Stimulated activated CD4-positive, alpha-beta T cell treated with anti-CD3 and anti-CD28 coated beads, Interleukin-1b, Interleukin-23, amount 100 ng/mL, for 1 hour (primary cell): ENCODE data around the gene CRB3.

Experiments used
- DNase-seq, 2 donors: peaks; one replicate each; pipeline ENCODE4 v3.0.0-alpha.2; 2020; ENCODE audit warnings: low read depth in 2 of 2

Gene CRB3

DNA sequence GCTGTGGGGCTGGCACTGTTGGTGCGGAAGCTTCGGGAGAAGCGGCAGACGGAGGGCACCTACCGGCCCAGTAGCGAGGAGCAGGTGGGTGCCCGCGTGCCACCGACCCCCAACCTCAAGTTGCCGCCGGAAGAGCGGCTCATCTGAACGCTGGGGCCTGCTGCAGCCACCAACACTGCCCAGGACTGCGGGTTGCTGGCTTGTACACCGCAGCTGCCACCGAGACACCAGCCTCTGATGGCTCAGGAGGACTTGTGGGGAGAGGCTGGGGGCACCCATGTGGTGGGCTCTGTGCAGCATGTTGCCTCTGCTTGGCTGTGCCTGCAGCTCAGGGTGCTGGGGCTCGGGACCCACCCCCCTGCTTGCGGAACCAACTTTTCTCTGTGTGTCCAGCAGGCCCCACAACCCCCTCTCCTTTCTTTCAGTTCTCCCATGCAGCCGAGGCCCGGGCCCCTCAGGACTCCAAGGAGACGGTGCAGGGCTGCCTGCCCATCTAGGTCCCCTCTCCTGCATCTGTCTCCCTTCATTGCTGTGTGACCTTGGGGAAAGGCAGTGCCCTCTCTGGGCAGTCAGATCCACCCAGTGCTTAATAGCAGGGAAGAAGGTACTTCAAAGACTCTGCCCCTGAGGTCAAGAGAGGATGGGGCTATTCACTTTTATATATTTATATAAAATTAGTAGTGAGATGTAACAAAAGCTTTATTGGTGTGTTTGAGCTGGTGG lies 2.6 kb downstream of the CRB3 start:
- DNase-seq: no peak

GRCh38 chr19:6467384-6467783 lies 3.3 kb downstream of the CRB3 start:
- no peak for DNase-seq

- no peak for DNase-seq
Measured at GRCh38 chr19:6470173-6470572, 6.1 kb downstream of the CRB3 start.

GRCh38 chr19:6471076-6471475 lies 7.0 kb downstream of the CRB3 start:
- DNase-seq: no peak

DNA sequence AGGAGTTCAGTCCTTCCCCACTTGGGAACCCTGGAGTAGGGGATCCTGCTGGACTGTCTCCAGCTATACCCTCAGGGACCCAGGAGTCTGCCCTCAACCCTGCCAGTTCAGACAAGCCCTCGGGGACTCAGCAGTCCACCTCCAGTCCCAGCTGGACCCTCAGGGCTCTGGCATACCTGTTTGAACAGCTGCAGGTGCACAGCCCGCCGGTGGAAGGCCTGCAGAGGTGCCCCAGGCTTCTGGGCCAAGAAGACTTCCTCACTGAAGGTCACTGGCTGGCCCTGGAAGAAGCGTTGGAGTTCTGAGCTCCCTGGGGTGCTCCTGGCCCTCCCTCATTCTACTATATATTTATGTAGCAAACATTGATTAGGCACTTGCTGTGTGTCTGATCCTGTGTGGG lies 8.6 kb downstream of the CRB3 start:
- DNase-seq: no peak

- DNase-seq: no peak
Measured at GRCh38 chr19:6473647-6474046, 9.6 kb downstream of the CRB3 start.

DNA sequence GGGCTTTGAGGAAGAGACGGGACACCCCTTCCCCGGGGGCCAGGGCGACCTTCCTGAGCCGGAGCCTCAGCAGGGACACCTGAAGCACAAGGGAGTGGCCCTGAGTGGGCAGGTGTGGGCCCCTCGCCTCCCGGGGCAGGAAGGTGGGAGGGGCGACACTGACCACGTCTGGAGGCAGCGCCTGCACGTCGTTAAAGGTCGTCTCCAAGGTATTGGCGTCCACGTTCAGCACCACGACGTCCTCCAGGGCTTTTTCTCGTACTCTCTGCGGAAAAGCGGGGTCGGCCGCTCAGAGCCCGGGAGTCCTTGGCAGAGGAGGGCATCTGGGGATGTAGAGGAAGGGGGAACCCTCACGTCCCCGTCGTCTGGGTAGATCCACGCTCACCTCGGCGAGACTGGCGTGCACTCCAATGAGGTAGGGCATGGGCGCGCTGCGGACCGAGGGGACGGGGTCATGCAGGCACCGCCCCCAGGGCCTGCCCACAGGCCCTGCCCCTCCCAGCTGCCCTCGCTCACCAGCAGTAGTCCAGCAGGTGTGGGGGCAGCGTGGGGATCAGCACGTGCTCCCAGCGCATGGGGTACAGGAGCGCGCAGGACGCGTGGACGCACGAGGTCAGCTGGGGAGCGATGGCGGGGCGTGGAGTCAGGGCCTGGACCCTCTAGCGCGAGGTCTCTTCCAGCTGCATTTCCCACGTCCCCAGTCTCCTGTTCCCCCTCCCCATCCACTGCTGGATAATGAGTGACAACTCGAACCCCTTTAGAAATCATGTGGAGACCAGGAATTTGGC lies 11.4 kb downstream of the CRB3 start:
- DNase-seq: no peak

DNA sequence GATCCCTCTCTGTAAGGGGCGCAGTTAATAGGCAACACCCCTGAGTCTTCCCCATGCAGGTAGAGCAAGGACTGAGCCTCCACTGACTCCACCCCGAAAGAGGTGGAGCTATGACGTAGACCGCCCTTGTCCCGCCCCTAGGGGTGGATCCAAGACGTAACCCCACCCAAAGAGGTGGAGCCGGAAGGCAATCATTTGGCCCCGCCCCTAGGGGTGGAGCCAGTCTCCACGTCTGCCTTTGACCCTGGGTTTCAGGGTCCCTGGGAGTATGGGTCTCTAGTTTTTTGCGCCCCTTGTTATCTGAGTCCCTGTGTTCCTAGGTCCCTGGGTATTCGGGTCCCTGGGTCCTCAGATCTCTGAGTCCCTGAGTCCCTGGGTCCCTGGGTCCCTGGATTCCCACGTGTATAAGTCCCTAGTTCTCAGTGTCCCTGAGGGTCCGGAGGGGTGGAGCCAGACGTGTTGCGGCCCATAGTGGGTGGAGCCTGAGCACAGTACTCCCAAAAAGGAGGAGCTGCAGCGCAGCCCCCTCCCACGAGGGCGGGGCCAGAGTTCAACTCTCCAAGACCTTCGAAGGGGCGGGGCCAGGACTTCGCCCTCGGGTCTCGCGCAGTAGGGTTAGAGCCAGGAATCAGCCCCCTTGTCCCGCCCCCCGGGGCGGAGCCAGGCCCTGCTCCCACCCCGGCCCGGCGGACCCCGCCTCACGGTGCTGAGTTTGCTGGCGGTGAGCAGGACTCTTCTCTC lies 12.3 kb downstream of the CRB3 start:
- DNase-seq: peak in 1 of 2 donors; percentile 50

- DNase-seq: no peak
Measured at GRCh38 chr19:6476896-6477431, 12.9 kb downstream of the CRB3 start.

DNA sequence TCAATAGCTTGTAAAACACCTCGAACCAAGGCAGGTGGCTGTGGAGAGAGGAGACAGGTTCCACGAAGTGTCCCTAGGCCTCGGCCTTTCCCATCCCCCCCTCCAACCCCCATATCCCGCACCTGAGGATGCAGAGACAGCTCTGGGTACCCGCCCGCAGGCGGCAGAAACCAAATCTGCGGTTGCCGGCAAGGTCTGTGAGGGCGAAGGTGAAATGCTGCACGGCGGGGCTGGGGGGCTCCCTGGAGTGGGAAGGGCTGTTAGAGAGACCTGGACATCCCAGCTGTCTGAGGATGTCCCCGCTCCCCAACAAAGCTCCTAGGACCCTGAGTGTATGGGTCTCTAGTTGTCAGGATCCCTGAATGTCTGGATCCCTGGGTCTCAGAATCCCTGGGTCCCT lies 14.7 kb downstream of the CRB3 start:
- no peak for DNase-seq

DNA sequence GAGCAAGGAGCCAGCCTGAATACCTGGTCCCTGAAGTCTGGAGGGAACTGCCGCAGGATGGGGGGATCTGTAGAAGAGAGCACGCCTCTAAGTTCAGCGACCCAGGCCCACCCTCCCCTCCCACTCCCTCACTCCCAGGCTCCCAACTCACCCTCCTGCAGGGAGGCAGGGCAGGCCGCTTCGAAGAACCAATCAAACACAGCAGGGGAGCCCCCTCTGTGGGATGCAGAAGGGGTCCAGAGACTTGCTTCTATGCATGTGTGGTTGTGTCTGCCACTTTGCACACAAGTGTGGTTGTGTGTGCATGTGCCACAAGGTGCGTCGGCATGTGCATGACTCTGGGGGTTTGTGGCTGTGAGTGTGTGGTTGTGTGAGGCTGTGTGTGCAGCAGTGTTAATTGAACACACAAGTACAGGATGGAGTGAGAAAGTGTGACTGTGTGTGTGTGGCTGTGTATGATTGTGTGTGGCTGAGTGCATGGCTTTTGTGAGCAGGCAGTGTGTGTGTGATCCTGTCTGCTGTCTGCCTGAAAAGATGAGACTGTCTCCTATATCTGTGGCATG lies 15.8 kb downstream of the CRB3 start:
- DNase-seq: no peak

GRCh38 chr19:6480848-6481415 lies 16.9 kb downstream of the CRB3 start:
- no peak for DNase-seq

GRCh38 chr19:6481541-6482342 lies 17.7 kb downstream of the CRB3 start, which contains the start of gene DENND1C:
TSS of gene DENND1C (minus strand) at chr19:6481787. CDS start at chr19:6481695, 92 bp downstream.
- peak in 1 of 2 donors; percentile 43 for DNase-seq

DNA sequence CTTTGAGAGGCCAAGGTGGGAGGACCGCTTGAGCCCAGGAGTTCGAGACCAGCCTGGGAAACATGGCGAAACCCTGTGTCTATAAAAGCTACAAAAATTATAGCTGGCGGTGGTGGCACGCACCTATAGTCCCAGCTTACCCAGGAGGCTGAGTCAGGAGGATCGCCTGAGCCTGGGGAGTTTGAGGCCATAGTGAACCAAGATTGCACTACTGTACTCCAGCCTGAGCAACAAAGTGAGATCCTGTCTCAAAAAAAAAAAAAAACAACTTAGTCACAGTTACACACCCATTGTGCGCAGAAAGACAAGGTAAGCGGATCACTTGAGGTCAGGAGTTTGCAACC lies 18.2 kb downstream of the CRB3 start:
- no peak for DNase-seq

DNA sequence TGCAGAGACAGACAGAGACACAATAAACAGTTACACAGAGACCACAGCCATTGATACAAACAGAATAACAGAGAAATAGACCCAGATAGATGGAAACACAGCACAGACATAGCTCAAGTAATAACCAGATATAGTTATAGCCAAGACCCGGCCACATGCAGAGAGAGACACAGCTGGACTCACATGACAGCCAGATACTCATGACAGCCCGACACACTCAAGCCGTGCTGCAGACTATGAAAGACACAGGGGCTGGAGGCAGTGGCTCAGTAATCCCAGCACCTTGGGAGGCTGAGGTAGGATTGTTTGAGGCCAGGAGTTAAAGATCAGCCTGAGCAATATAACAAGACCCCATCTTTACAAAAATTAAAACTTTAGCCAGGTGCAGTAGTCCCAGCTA lies 19.2 kb downstream of the CRB3 start:
- DNase-seq: no peak

GRCh38 chr19:6484230-6484629 lies 20.2 kb downstream of the CRB3 start:
- DNase-seq: no peak

GRCh38 chr19:6484831-6485230 lies 20.8 kb downstream of the CRB3 start:
- no peak for DNase-seq

DNA sequence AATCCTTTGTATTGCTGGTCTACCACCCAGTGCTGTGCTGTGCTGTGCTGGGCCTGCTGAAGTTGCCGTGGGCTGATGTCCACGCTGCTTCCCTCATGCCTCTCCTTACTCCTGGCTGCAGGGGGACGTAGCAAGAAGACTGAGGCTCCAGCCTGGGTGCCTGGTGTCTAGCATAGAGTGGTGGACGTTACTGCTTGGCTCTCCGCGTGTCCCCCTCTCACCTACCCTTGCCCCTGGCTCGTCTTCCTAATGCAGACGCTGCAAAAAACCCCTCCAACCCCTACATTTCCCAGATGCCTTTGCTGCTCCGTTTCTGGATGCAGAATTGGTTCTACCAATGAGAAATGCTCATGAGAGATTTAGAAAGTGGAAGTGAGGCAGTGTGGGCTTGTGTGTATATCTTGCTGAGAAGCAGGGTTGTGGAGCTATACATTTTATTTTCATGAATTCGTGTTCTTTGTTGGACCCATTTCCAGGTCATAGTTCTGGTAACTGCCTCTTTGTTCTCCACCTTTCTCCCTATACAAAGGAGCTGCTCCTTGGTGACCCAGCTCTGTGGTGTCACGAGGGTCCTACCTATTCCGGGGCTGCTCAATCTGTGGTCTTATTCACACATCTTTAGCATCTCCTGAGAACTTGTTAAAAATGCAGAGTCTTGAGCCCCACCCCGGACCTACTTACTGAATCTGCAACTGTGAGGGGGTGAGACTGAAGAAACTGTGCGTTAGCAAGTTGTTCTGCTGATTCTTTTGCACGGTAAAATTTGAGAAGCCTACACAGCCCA lies 25.4 kb downstream of the CRB3 start:
- DNase-seq: no peak

DNA sequence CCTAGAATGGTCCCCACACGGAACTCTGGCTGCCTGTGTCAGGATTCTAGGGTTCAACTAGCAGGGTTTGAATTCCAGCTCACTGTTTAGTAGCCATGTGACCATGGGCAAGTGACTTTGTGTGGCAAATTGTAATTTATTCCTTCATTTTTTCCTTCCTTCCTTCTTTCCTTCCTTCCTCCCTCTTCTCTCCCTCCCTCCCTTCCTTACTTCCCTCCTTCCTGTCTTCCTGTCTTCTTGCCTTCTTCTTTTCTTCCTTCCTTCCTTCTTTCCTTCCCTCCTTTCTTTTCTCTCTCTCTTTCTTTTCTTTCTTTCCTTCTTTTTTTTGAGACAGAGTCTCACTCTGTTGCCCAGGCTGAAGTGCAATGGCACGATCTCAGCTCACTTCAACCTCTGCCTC lies 26.1 kb downstream of the CRB3 start:
- DNase-seq: no peak
